ENCODE measurements around the gene CHRNA9. TPM values are rescaled to one million over a fixed set of nuclear protein-coding genes. Genes with fewer than 3 reads are reported as not detected.

CHRNA9 gene
- total and polyA plus RNA-seq, 2 of the 4 experiments (the other 2 are of a cell fraction): not detected

- H3K79me1 ChIP-seq (ENCODE audit: low read depth in 1 of 2, low read length in 2 of 2): no peaks in the 10 kb centered on the region
- POLR2A ChIA-PET (ENCODE audit: unreplicated experiment): no interaction called here
- no peak overlapping the region for H2BK15ac ChIP-seq (ENCODE audit: low read depth, low read length)
- H3K9me3 ChIP-seq (ENCODE audit: control insufficient read depth, insufficient read depth, low read length): no peaks in the 10 kb centered on the region
- H3K14ac ChIP-seq (replicated peaks; ENCODE audit: low read depth, low read length): no peak overlapping the region
- H2AFZ ChIP-seq (replicated peaks; ENCODE audit: low read length, poor library complexity): peak overlapping the region; percentile 32
- in situ Hi-C loops (cut with MboI; ENCODE audit: low sequenced_read_pairs): no loop called here
- dilution Hi-C loops (cut with HindIII; ENCODE audit: low sequenced_read_pairs, unreplicated experiment): no loop called here
- H3K18ac ChIP-seq (ENCODE audit: low read depth, low read length): no peak overlapping the region
- no peak overlapping the region for H3K23ac ChIP-seq (ENCODE audit: low read depth, low read length)
- no peak overlapping the region for H4K5ac ChIP-seq (ENCODE audit: low read depth, low read length)
- no peak overlapping the region for H3K9ac ChIP-seq (ENCODE audit: low read depth, low read length)
- no peak overlapping the region for H2BK120ac ChIP-seq (ENCODE audit: low read depth, low read length)
- no peak overlapping the region for H2BK5ac ChIP-seq (ENCODE audit: low read depth, low read length, poor library complexity, severe bottlenecking)
- no peaks in the 10 kb centered on the region for H3K36me3 ChIP-seq (ENCODE audit: control insufficient read depth, insufficient read depth, low read length)
- H3K27ac ChIP-seq (ENCODE audit: insufficient read depth, low read length): no peak overlapping the region
- peaks cover 3% of the 10 kb centered on the region for H3K27me3 ChIP-seq (ENCODE audit: control insufficient read depth, insufficient read depth, low read length)
- no peaks in the 10 kb centered on the region for H3K4me1 ChIP-seq (ENCODE audit: control insufficient read depth, insufficient read depth, low read length)
- ATAC-seq (ENCODE audit: low read depth): no peak
- no peak overlapping the region for H4K8ac ChIP-seq (ENCODE audit: low read depth in 2 of 2, low read length in 2 of 2)
- H2AK5ac ChIP-seq (ENCODE audit: low read depth, low read length): no peak overlapping the region
- no peak for TF ChIP-seq RFX5 (IDR thresholded peaks at IDR 0.05; ENCODE audit: low read depth, low read length)
- no peak for TF ChIP-seq USF2 (IDR thresholded peaks at IDR 0.05; ENCODE audit: low read depth, low read length)
- TF ChIP-seq POLR2A (IDR thresholded peaks at IDR 0.05; ENCODE audit: low read depth, low read length): no peak
- no peak for TF ChIP-seq NFE2L2 (IDR thresholded peaks at IDR 0.05; ENCODE audit: low read depth, low read length)
- TF ChIP-seq MXI1 (IDR thresholded peaks at IDR 0.05; ENCODE audit: borderline replicate concordance, low read depth, low read length): no peak
- no peak for TF ChIP-seq RCOR1 (IDR thresholded peaks at IDR 0.05; ENCODE audit: insufficient replicate concordance, low read length)
- TF ChIP-seq BHLHE40 (IDR thresholded peaks at IDR 0.05; ENCODE audit: low read depth, low read length): no peak
- no peak for TF ChIP-seq FOS (IDR thresholded peaks at IDR 0.05; ENCODE audit: low read depth, low read length)
- no peak for TF ChIP-seq RAD21 (IDR thresholded peaks at IDR 0.05; ENCODE audit: low read length)
- no peak for TF ChIP-seq CTCF (conservative IDR thresholded peaks at IDR 0.05; ENCODE audit: low read depth, low read length)
- TF ChIP-seq CEBPB (IDR thresholded peaks at IDR 0.05; ENCODE audit: low read depth, low read length): no peak
- TF ChIP-seq SMC3 (IDR thresholded peaks at IDR 0.05; ENCODE audit: low read depth, low read length): no peak
- TF ChIP-seq ELK1 (IDR thresholded peaks at IDR 0.05; ENCODE audit: borderline replicate concordance, low read depth, low read length): no peak
- TF ChIP-seq MAFK (IDR thresholded peaks at IDR 0.05; ENCODE audit: low read depth, low read length): no peak
- TF ChIP-seq MAZ (IDR thresholded peaks at IDR 0.05; ENCODE audit: borderline replicate concordance, low read depth, low read length): no peak
- TF ChIP-seq CHD1 (IDR thresholded peaks at IDR 0.05; ENCODE audit: low read depth, low read length): no peak
- CTCF ChIA-PET: no interaction called here
- H3K4me2 ChIP-seq (ENCODE audit: low read depth, low read length): no peak overlapping the region
- no peak overlapping the region for H2AK9ac ChIP-seq (replicated peaks; ENCODE audit: low read depth, low read length, poor library complexity)
- 83% methylated on average over 2 of the region's 5 CpGs; no CpG with 5 or more reads in 1 of the 2 experiments for WGBS, 2 experiments (ENCODE audit: extremely low coverage in 2 of 2, insufficient read length in 1 of 2)
- H2BK20ac ChIP-seq (ENCODE audit: low read depth, low read length): no peak overlapping the region
- intact Hi-C loops (cut with micrococcal nuclease): no loop called here
- H3K4me3 ChIP-seq (ENCODE audit: insufficient read depth, low read depth, low read length): no peak overlapping the region
- H3K56ac ChIP-seq (ENCODE audit: extremely low read depth, insufficient read depth, low read length): no peak overlapping the region
- no peaks in the 10 kb centered on the region for H4K20me1 ChIP-seq (ENCODE audit: insufficient read depth, low read length)
- H3K9me1 ChIP-seq (ENCODE audit: insufficient read depth, low read length): 0 out of 2 replicates have a peak, but pooled peaks cover 3% of the 10 kb centered on the region
- no peak overlapping the region for H3K4ac ChIP-seq (ENCODE audit: low read depth, low read length)
- BruUV-seq (replicated peaks): no TSS peak
- no peak overlapping the region for H4K91ac ChIP-seq (ENCODE audit: insufficient read depth, low read depth, low read length)
- no peak for DNase-seq
Measured at GRCh38 chr4:40380647-40381046, 45.5 kb downstream of the CHRNA9 start.

Measured in IMR-90 (cell line).